Nephron (organoid): Measurements from ENCODE around the gene CLK4.

ENCODE experiments used
- H3K27ac Mint-ChIP-seq, 3 experiments: 2 replicates each; pipeline ENCODE4 v1.8.0; 2020; ENCODE audit warnings: mixed read lengths in 3 of 3, mild to moderate bottlenecking in 2 of 3, moderate library complexity in 1 of 3
- H3K27me3 Mint-ChIP-seq: 2 replicates; pipeline ENCODE4 v1.8.0; 2021; ENCODE audit warnings: low read depth, mild to moderate bottlenecking, moderate library complexity, mixed read lengths
- H3K36me3 Mint-ChIP-seq: 2 replicates; pipeline ENCODE4 v1.8.0; 2020; ENCODE audit warnings: low read depth, mixed read lengths
- H3K4me1 Mint-ChIP-seq: 2 replicates; pipeline ENCODE4 v1.8.0; 2020; ENCODE audit warnings: mixed read lengths
- H3K4me3 Mint-ChIP-seq, 3 experiments: 2 replicates each; pipeline ENCODE4 v1.8.0; 2020; ENCODE audit warnings: mild to moderate bottlenecking in 3 of 3, mixed read lengths in 3 of 3, moderate library complexity in 2 of 3
- H3K9me3 Mint-ChIP-seq: 2 replicates; pipeline ENCODE4 v1.8.0; 2020; ENCODE audit warnings: mixed read lengths
- CTCF ChIP-seq, 3 experiments: fragments of 200-600 bp; sonication (generic); IDR thresholded peaks; one replicate each; pipeline ENCODE4 v1.5.0; 2021; ENCODE audit warnings: antibody characterized with exemption in 3 of 3; ENCODE audit not compliant: unreplicated experiment in 3 of 3

Gene CLK4

GRCh38 chr5:178576591-178577351, 50.1 kb downstream of the CLK4 start:
- Mint-ChIP-seq H3K4me1 (peaks cover 8% of the 10 kb centered on the region), H3K27me3 (peaks cover 33% of the 10 kb centered on the region), H3K27ac (peak overlapping the region in 2 of 3 experiments; percentile 64 to 83), H3K4me3 (peak overlapping the region; percentile 81 to 83 (median 82)), H3K36me3 (peaks cover 27% of the 10 kb centered on the region), H3K9me3 (peaks cover 15% of the 10 kb centered on the region)
- TF ChIP-seq CTCF (IDR thresholded peaks at IDR 0.05; ENCODE audit: unreplicated experiment in 3 of 3) = no peak

- Mint-ChIP-seq H3K4me3 (no peak overlapping the region), H3K9me3 (peaks cover 27% of the 10 kb centered on the region), H3K36me3 (peaks cover 33% of the 10 kb centered on the region), H3K4me1 (peaks cover 4% of the 10 kb centered on the region), H3K27me3 (peaks cover 20% of the 10 kb centered on the region), H3K27ac (no peak overlapping the region)
- no peak for TF ChIP-seq CTCF (IDR thresholded peaks at IDR 0.05; ENCODE audit: unreplicated experiment in 3 of 3)
These were observed 53.6 kb downstream of the CLK4 start for GRCh38 chr5:178573216-178573615.

GRCh38 chr5:178572617-178573016, 54.2 kb downstream of the CLK4 start:
- H3K27ac Mint-ChIP-seq = no peak overlapping the region
- H3K9me3 Mint-ChIP-seq = peaks cover 27% of the 10 kb centered on the region
- no peak overlapping the region for H3K4me3 Mint-ChIP-seq
- peaks cover 33% of the 10 kb centered on the region for H3K36me3 Mint-ChIP-seq
- TF ChIP-seq CTCF (IDR thresholded peaks at IDR 0.05; ENCODE audit: unreplicated experiment in 3 of 3) = no peak
- peaks cover 16% of the 10 kb centered on the region for H3K27me3 Mint-ChIP-seq
- H3K4me1 Mint-ChIP-seq = peaks cover 4% of the 10 kb centered on the region

GRCh38 chr5:178569485-178569884, 57.4 kb downstream of the CLK4 start:
- TF ChIP-seq CTCF (IDR thresholded peaks at IDR 0.05; ENCODE audit: unreplicated experiment in 3 of 3) = no peak
- Mint-ChIP-seq H3K4me1 (peaks cover 11% of the 10 kb centered on the region), H3K4me3 (no peak overlapping the region), H3K27ac (no peak overlapping the region), H3K36me3 (peaks cover 28% of the 10 kb centered on the region), H3K9me3 (peaks cover 25% of the 10 kb centered on the region), H3K27me3 (peaks cover 6% of the 10 kb centered on the region)

- Mint-ChIP-seq H3K27me3 (peaks cover 5% of the 10 kb centered on the region), H3K36me3 (peaks cover 7% of the 10 kb centered on the region), H3K9me3 (peaks cover 7% of the 10 kb centered on the region)
These were observed 61.9 kb downstream of the CLK4 start for GRCh38 chr5:178564811-178565550.

More at GRCh38 chr5:178564811-178565550, 61.9 kb downstream of the CLK4 start:
- Mint-ChIP-seq H3K27ac (peak overlapping the region; percentile 52 to 66 (median 57)), H3K4me3 (peak overlapping the region in 1 of 3 experiments; percentile 32), H3K4me1 (peaks cover 27% of the 10 kb centered on the region)
- TF ChIP-seq CTCF (IDR thresholded peaks at IDR 0.05; ENCODE audit: unreplicated experiment in 3 of 3) = no peak
